ENCODE data around the gene NCAM1. TPM values are rescaled to one million over a fixed set of nuclear protein-coding genes. Genes with fewer than 3 reads are reported as not detected.

NCAM1 gene
- total and polyA plus RNA-seq, 2 experiments from 2014 or later = 0.76 to 1.6 TPM

DNA sequence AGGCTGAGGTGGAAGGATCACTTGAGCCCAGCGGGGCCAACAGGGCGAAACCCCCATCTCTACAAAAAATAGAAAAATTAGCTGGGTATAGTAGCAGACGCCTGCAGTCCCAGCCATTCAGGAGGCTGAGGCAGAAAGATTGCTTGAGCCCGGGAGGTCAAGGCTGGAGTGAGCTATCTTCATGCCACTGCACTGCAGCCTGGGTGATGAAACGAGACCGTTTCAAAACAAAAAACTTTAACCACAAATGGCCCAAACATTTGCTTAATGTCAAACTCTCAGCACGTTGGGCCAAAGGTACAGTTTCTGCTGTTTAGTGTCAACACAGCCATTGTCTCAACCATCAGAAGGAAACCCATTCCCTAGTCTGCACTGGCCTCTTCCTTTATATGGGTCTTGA is 284.0 kb downstream of the NCAM1 start:
- no peaks in the 10 kb centered on the region for H3K79me2 ChIP-seq (replicated peaks; ENCODE audit: insufficient read depth)
- no peak overlapping the region for H2AFZ ChIP-seq
- no peaks in the 10 kb centered on the region for H3K27me3 ChIP-seq (ENCODE audit: insufficient read depth)
- no peak for ATAC-seq
- H3K4me1 ChIP-seq (ENCODE audit: insufficient read depth) = peaks cover 20% of the 10 kb centered on the region
- Mint-ChIP-seq H3K4me3 (no peak overlapping the region), H3K4me1 (peaks cover 25% of the 10 kb centered on the region), H3K27ac (no peak overlapping the region), H3K9me3 (no peaks in the 10 kb centered on the region), H3K36me3 (ENCODE audit: low read depth) (no peaks in the 10 kb centered on the region), H3K27me3 (ENCODE audit: insufficient read depth, low read depth, poor library complexity) (no peaks in the 10 kb centered on the region)
- no peak overlapping the region for H3K27ac ChIP-seq (ENCODE audit: low read depth)
- no peak overlapping the region for H3K4me3 ChIP-seq
- no peaks in the 10 kb centered on the region for H3K9me2 ChIP-seq (ENCODE audit: insufficient read depth)
- H4K20me1 ChIP-seq (replicated peaks; ENCODE audit: insufficient read depth) = no peaks in the 10 kb centered on the region
- no peak for DNase-seq (ENCODE audit: low spot score)
- no peaks in the 10 kb centered on the region for H3F3A ChIP-seq (replicated peaks; ENCODE audit: low read depth)
- H3K36me3 ChIP-seq (ENCODE audit: insufficient read depth) = no peaks in the 10 kb centered on the region
- TF ChIP-seq POLR2AphosphoS5 (IDR thresholded peaks at IDR 0.05; ENCODE audit: low read depth) (no peak), EZH2phosphoT487 (IDR thresholded peaks at IDR 0.05; ENCODE audit: unreplicated experiment) (no peak), ETS1 (IDR thresholded peaks at IDR 0.05) (no peak)
- H3K4me2 ChIP-seq = no peak overlapping the region

- H2AFZ ChIP-seq = no peak overlapping the region; the same call in 1 of the 2 replicates
- no peaks in the 10 kb centered on the region for H3F3A ChIP-seq (replicated peaks; ENCODE audit: low read depth)
- H3K4me3 Mint-ChIP-seq = no peak overlapping the region
- H3K27ac Mint-ChIP-seq = no peak overlapping the region
- no peaks in the 10 kb centered on the region for H3K27me3 ChIP-seq (ENCODE audit: insufficient read depth)
- peaks cover 25% of the 10 kb centered on the region for H3K4me1 Mint-ChIP-seq
- no peak overlapping the region for H3K4me3 ChIP-seq
- H3K27ac ChIP-seq (ENCODE audit: low read depth) = no peak overlapping the region
- H3K9me3 Mint-ChIP-seq = no peaks in the 10 kb centered on the region
- H3K36me3 ChIP-seq (ENCODE audit: insufficient read depth) = no peaks in the 10 kb centered on the region
- H3K27me3 Mint-ChIP-seq (ENCODE audit: insufficient read depth, low read depth, poor library complexity) = no peaks in the 10 kb centered on the region
- DNase-seq (ENCODE audit: low spot score) (peak; percentile 31), ATAC-seq (peak; percentile 58)
- peaks cover 19% of the 10 kb centered on the region for H3K4me1 ChIP-seq (ENCODE audit: insufficient read depth)
- no peaks in the 10 kb centered on the region for H3K79me2 ChIP-seq (replicated peaks; ENCODE audit: insufficient read depth)
- no peaks in the 10 kb centered on the region for H4K20me1 ChIP-seq (replicated peaks; ENCODE audit: insufficient read depth)
- no peaks in the 10 kb centered on the region for H3K9me2 ChIP-seq (ENCODE audit: insufficient read depth)
- H3K36me3 Mint-ChIP-seq (ENCODE audit: low read depth) = no peaks in the 10 kb centered on the region
- H3K4me2 ChIP-seq = no peak overlapping the region
- TF ChIP-seq ZNF462 (CRISPR knock-in tag; IDR thresholded peaks at IDR 0.05) (no peak), ZNF331 (CRISPR knock-in tag; IDR thresholded peaks at IDR 0.05; ENCODE audit: low read depth) (no peak), POLR2AphosphoS5 (IDR thresholded peaks at IDR 0.05; ENCODE audit: low read depth) (no peak), STAT1 (IDR thresholded peaks at IDR 0.05; ENCODE audit: unreplicated experiment) (no peak), EZH2phosphoT487 (IDR thresholded peaks at IDR 0.05; ENCODE audit: unreplicated experiment) (no peak), REST (IDR thresholded peaks at IDR 0.05; ENCODE audit: unreplicated experiment) (no peak), EZH2 (IDR thresholded peaks at IDR 0.05; ENCODE audit: low read depth, unreplicated experiment) (no peak), NANOG (IDR thresholded peaks at IDR 0.05; ENCODE audit: borderline replicate concordance) (no peak)
Observed at GRCh38 chr11:113247221-113247620, 286.0 kb downstream of the NCAM1 start.
